HG03066 (cell line): Measurements from ENCODE around the gene JPT2.

Source experiments
- ATAC-seq: cut with Tn5 transposase; IDR thresholded peaks from one replicate; pipeline ENCODE4 v1.9.1; 2021; ENCODE audit warnings: low read depth; ENCODE audit not compliant: unreplicated experiment

Gene JPT2

GRCh38 chr16:1651094-1651973 lies 26.7 kb upstream of the JPT2 start:
- no peak for ATAC-seq

GRCh38 chr16:1651974-1652312 lies 26.1 kb upstream of the JPT2 start:
- ATAC-seq = no peak

- ATAC-seq = no peak
Observed at GRCh38 chr16:1653023-1653422, 25.1 kb upstream of the JPT2 start.

- ATAC-seq = no peak
Observed at GRCh38 chr16:1654505-1655268, 23.4 kb upstream of the JPT2 start.

GRCh38 chr16:1655269-1655807 lies 22.7 kb upstream of the JPT2 start:
- ATAC-seq = no peak

- no peak for ATAC-seq
Observed at GRCh38 chr16:1655909-1656807, 21.9 kb upstream of the JPT2 start.

- ATAC-seq = no peak
Observed at GRCh38 chr16:1656808-1657617, 21.1 kb upstream of the JPT2 start.

GRCh38 chr16:1657841-1658240 lies 20.2 kb upstream of the JPT2 start:
- ATAC-seq = no peak

- ATAC-seq = no peak
Observed at GRCh38 chr16:1659031-1659430, 19.0 kb upstream of the JPT2 start.

GRCh38 chr16:1661826-1662225 lies 16.3 kb upstream of the JPT2 start:
- ATAC-seq = no peak

GRCh38 chr16:1662543-1662942 lies 15.5 kb upstream of the JPT2 start:
- no peak for ATAC-seq

GRCh38 chr16:1665829-1666228 lies 12.2 kb upstream of the JPT2 start:
- no peak for ATAC-seq

- no peak for ATAC-seq
Observed at GRCh38 chr16:1666316-1666715, 11.8 kb upstream of the JPT2 start.

GRCh38 chr16:1667271-1667670 lies 10.8 kb upstream of the JPT2 start:
- ATAC-seq = no peak

GRCh38 chr16:1667916-1668315 lies 10.2 kb upstream of the JPT2 start:
- no peak for ATAC-seq

- ATAC-seq = no peak
Observed at GRCh38 chr16:1668612-1669319, 9.3 kb upstream of the JPT2 start.

GRCh38 chr16:1669698-1670097 lies 8.4 kb upstream of the JPT2 start:
- ATAC-seq = no peak

GRCh38 chr16:1670371-1670770 lies 7.7 kb upstream of the JPT2 start:
- ATAC-seq = no peak

- ATAC-seq = no peak
Observed at GRCh38 chr16:1670866-1671265, 7.2 kb upstream of the JPT2 start.
